Bronchial epithelial cell (primary cell): ENCODE results near the gene SHISA5. TPM values are rescaled to one million over a fixed set of nuclear protein-coding genes. Genes with fewer than 3 reads are reported as not detected.

Source experiments
- DNase-seq: peaks from one replicate; pipeline ENCODE4 v3.0.0-alpha.2; 2010; ENCODE audit warnings: low read depth
- FAIRE-seq: peaks from 2 replicates; lab custom pipeline; 2011; peaks lifted over from hg19 to GRCh38; lab: Jason Lieb, UNC
- H3K27me3 ChIP-seq: 2 replicates; pipeline ENCODE4 v1.5.1; 2011; ENCODE audit warnings: low read length; ENCODE audit not compliant: control insufficient read depth, insufficient read depth
- H3K36me3 ChIP-seq: 2 replicates; pipeline ENCODE4 v1.5.1; 2011; ENCODE audit warnings: low read length; ENCODE audit not compliant: control insufficient read depth, insufficient read depth
- H3K4me3 ChIP-seq: 2 replicates; pipeline ENCODE4 v1.5.1; 2011; ENCODE audit warnings: mild to moderate bottlenecking, low read depth, low read length, control low read depth
- total RNA-seq: library from RNA; depleted of rRNA; stranded (reverse); fragments of >200 nt; gene quantifications from 2 replicates; pipeline ENCODE4 v1.2.1, GENCODE V29; 2014
- TF ChIP-seq, protein P1 (sequence below): IDR thresholded peaks from 2 replicates; pipeline ENCODE4 v1.5.1; 2011; ENCODE audit warnings: mild to moderate bottlenecking, moderate library complexity, low read length, control low read depth, inconsistent platforms; ENCODE audit not compliant: insufficient read depth, severe bottlenecking

The SHISA5 gene
- total RNA-seq, 1 donor from 2014 or later = 87.1 TPM

DNA sequence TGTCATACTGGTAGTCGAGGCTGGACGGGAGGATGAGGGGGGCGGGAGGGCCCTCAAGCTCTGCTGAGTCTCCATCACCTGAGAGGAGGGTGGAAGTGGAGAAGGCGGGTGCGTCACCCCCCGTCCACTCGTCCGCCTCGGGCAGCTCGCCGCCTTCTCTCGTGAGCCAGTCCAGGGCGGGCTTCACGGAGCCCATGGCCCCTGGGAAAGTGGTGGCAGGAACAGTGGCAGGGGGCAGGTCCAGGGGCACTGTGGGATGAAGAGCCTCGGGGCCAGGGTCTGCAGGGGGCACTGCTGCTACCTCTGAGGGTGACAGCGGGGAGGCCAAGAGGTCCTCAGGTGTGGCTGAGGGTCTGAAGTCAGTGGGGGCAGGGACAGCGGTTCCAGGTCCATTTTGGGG lies 84.4 kb downstream of the SHISA5 start:
- Histone ChIP-seq H3K4me3 (no peak overlapping the region), H3K27me3 (no peaks in the 10 kb centered on the region), H3K36me3 (peaks cover 80% of the 10 kb centered on the region)
- TF ChIP-seq, protein P1, sequence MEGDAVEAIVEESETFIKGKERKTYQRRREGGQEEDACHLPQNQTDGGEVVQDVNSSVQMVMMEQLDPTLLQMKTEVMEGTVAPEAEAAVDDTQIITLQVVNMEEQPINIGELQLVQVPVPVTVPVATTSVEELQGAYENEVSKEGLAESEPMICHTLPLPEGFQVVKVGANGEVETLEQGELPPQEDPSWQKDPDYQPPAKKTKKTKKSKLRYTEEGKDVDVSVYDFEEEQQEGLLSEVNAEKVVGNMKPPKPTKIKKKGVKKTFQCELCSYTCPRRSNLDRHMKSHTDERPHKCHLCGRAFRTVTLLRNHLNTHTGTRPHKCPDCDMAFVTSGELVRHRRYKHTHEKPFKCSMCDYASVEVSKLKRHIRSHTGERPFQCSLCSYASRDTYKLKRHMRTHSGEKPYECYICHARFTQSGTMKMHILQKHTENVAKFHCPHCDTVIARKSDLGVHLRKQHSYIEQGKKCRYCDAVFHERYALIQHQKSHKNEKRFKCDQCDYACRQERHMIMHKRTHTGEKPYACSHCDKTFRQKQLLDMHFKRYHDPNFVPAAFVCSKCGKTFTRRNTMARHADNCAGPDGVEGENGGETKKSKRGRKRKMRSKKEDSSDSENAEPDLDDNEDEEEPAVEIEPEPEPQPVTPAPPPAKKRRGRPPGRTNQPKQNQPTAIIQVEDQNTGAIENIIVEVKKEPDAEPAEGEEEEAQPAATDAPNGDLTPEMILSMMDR = no peak
- DNase-seq = no peak
- no peak for FAIRE-seq

- no peak for FAIRE-seq
- TF ChIP-seq, protein P1 = no peak
- H3K27me3 ChIP-seq = no peaks in the 10 kb centered on the region
- no peak for DNase-seq
- no peak overlapping the region for H3K4me3 ChIP-seq
- H3K36me3 ChIP-seq = peaks cover 80% of the 10 kb centered on the region
Observed at GRCh38 chr3:48419149-48419548, 84.8 kb downstream of the SHISA5 start.

GRCh38 chr3:48418651-48419050 lies 85.3 kb downstream of the SHISA5 start:
- TF ChIP-seq, protein P1 = no peak
- Histone ChIP-seq H3K4me3 (no peak overlapping the region), H3K27me3 (no peaks in the 10 kb centered on the region), H3K36me3 (peaks cover 81% of the 10 kb centered on the region)
- FAIRE-seq (no peak), DNase-seq (no peak)

DNA sequence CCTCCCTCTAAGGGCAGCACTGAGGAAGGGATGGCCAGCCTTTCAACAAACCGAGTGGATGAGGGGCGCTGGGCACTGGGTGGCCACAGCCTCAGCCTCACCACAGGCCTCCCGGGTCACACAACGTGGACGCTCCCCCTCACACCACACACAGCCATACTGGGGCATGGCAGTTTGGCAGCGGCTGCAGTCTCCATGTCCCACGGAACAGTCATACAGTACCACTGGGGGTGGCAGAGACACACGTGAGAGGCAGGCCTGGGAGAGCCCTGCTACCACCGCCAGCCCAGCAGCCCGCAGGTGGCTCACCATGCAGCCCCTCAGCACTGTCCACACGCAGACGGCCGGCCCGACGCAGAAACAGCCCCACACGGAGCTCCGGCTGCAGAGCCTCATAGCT lies 85.8 kb downstream of the SHISA5 start:
- FAIRE-seq (no peak), DNase-seq (no peak)
- peaks cover 79% of the 10 kb centered on the region for H3K36me3 ChIP-seq
- TF ChIP-seq, protein P1 = no peak
- no peaks in the 10 kb centered on the region for H3K27me3 ChIP-seq
- H3K4me3 ChIP-seq = no peak overlapping the region

Other genes with a start within 250 kb of the SHISA5 start
- gene NME6, start 202.8 kb downstream of the SHISA5 start, total RNA-seq = 31.7 and 40.8 TPM in 2 replicates
- gene SPINK8, start 170.5 kb downstream of the SHISA5 start, total RNA-seq = not detected in 2 replicates
- not detected in 2 replicates for gene FBXW12, start 132.0 kb downstream of the SHISA5 start, total RNA-seq
- gene PLXNB1, start 74.1 kb downstream of the SHISA5 start, total RNA-seq = 63.7 and 90.4 TPM in 2 replicates
- gene CCDC51, start 64.1 kb downstream of the SHISA5 start, total RNA-seq = 48.4 and 55.3 TPM in 2 replicates
- 190 and 360 TPM in 2 replicates for gene TMA7, start 63.9 kb downstream of the SHISA5 start, total RNA-seq
- 4.1 and 5.5 TPM in 2 replicates for gene ATRIP, start 57.4 kb downstream of the SHISA5 start, total RNA-seq
- gene PFKFB4, start 52.6 kb upstream of the SHISA5 start, total RNA-seq = 18.2 and 20.2 TPM in 2 replicates
- 9.6 and 12.9 TPM in 2 replicates for gene UCN2, start 59.6 kb upstream of the SHISA5 start, total RNA-seq
- 147 and 173 TPM in 2 replicates for gene COL7A1, start 91.2 kb upstream of the SHISA5 start, total RNA-seq
- gene UQCRC1, start 105.5 kb upstream of the SHISA5 start, total RNA-seq = 473 and 946 TPM in 2 replicates
- gene TMEM89, start 117.6 kb upstream of the SHISA5 start, total RNA-seq = not detected in 2 replicates
- 33.8 and 45.8 TPM in 2 replicates for gene SLC26A6, start 131.3 kb upstream of the SHISA5 start, total RNA-seq
- gene CELSR3, start 158.7 kb upstream of the SHISA5 start, total RNA-seq = 1.0 and 1.1 TPM in 2 replicates
- gene NCKIPSD, start 181.7 kb upstream of the SHISA5 start, total RNA-seq = 10.5 and 14.3 TPM in 2 replicates
- gene IP6K2, start 213.0 kb upstream of the SHISA5 start, total RNA-seq = 37.4 and 53.8 TPM in 2 replicates